HCT116 (cell line): ENCODE results near the gene UCP2.

ENCODE experiments used
- CEBPB ChIP-seq: IDR thresholded peaks from 2 replicates; pipeline ENCODE4 v1.6.1; 2012; ENCODE audit warnings: low read depth
- EZH2 ChIP-seq: fragments of 200-600 bp; sonication (generic); IDR thresholded peaks from 2 replicates; pipeline ENCODE4 v1.6.1; 2017; ENCODE audit warnings: antibody characterized with exemption, mixed run types
- EZH2phosphoT487 ChIP-seq: fragments of 200-600 bp; IDR thresholded peaks from 2 replicates; pipeline ENCODE4 v1.6.1; 2018; ENCODE audit warnings: antibody characterized with exemption, borderline replicate concordance
- FOSL1 ChIP-seq: IDR thresholded peaks from 2 replicates; pipeline ENCODE4 v1.6.1; 2012; ENCODE audit warnings: low read depth
- POLR2A ChIP-seq: IDR thresholded peaks from 2 replicates; pipeline ENCODE4 v1.7.0; 2011; ENCODE audit warnings: borderline replicate concordance; ENCODE audit not compliant: insufficient read depth, insufficient read length; ENCODE audit errors: extremely low read depth
- SIN3A ChIP-seq: IDR thresholded peaks from 2 replicates; pipeline ENCODE4 v1.6.1; 2012; ENCODE audit warnings: low read depth
- SP1 ChIP-seq: IDR thresholded peaks from 2 replicates; pipeline ENCODE4 v1.6.1; 2012; ENCODE audit warnings: low read depth
- YY1 ChIP-seq: IDR thresholded peaks from 2 replicates; pipeline ENCODE4 v1.6.1; 2011; ENCODE audit warnings: low read length, low read depth, moderate library complexity, mild to moderate bottlenecking; ENCODE audit not compliant: insufficient replicate concordance; ENCODE audit errors: extremely low read depth
- ZNF274 ChIP-seq: fragments of 200-500 bp; sonication (Bioruptor generic); IDR thresholded peaks from 2 replicates; pipeline ENCODE4 v1.6.1; 2014; ENCODE audit warnings: mild to moderate bottlenecking, low read depth, low read length, inconsistent platforms
- TF ChIP-seq, protein P1 (sequence below), 3 experiments: fragments of 200-600 bp in 1 of 3; sonication (generic) in 1 of 3; IDR thresholded peaks in 2 of 3; conservative IDR thresholded peaks in 1 of 3; 2 replicates each; pipeline ENCODE4 v1.5.1; 2012 to 2017; ENCODE audit warnings: low read depth in 2 of 3, low read length in 2 of 3, antibody characterized with exemption in 1 of 3, borderline replicate concordance in 1 of 3, control low read depth in 1 of 3, mild to moderate bottlenecking in 1 of 3, mixed read lengths in 1 of 3, mixed run types in 1 of 3, moderate library complexity in 1 of 3; ENCODE audit not compliant: insufficient read depth in 1 of 3

DNA sequence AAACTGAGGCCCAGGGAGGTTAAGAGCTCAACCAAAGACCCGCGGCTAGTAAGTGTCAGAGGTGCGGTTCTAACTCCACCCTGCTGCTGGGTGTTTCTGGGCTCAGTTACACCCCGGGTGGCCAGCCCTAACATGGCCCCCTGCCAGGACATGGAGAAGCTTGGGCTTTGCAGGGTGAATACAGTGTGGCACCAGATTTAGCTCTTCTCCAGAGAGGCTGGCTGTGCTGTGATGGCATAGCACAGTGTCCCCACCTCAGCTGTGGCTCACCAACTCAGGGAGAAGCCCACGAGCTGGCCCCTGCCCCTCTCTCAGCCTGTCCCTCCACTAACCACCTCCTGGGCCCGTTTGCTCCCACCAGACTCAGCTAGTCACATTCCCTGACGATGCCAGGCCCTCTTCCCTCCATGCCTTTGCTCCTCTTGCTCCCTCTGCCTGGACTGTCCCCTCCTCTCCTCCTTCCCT is 19.2 kb upstream of the UCP2 start:
- TF ChIP-seq, protein P1, sequence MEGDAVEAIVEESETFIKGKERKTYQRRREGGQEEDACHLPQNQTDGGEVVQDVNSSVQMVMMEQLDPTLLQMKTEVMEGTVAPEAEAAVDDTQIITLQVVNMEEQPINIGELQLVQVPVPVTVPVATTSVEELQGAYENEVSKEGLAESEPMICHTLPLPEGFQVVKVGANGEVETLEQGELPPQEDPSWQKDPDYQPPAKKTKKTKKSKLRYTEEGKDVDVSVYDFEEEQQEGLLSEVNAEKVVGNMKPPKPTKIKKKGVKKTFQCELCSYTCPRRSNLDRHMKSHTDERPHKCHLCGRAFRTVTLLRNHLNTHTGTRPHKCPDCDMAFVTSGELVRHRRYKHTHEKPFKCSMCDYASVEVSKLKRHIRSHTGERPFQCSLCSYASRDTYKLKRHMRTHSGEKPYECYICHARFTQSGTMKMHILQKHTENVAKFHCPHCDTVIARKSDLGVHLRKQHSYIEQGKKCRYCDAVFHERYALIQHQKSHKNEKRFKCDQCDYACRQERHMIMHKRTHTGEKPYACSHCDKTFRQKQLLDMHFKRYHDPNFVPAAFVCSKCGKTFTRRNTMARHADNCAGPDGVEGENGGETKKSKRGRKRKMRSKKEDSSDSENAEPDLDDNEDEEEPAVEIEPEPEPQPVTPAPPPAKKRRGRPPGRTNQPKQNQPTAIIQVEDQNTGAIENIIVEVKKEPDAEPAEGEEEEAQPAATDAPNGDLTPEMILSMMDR (IDR thresholded peaks at IDR 0.05 in 2 of 3, conservative IDR thresholded peaks at IDR 0.05 in 1 of 3; ENCODE audit: borderline replicate concordance in 1 of 3, insufficient read depth in 1 of 3, low read depth in 2 of 3, low read length in 2 of 3): no peak
- TF ChIP-seq POLR2A (no peak), FOSL1 (no peak), SIN3A (no peak), CEBPB (no peak), EZH2phosphoT487 (no peak), SP1 (no peak), YY1 (no peak), ZNF274 (no peak), EZH2 (no peak)
